ENCODE measurements around the gene CACNB2.
"Not testable (repeated sequence)": the region's sequence is repeated elsewhere in the genome, so short reads cannot be mapped to it uniquely, and the experiment has no call there.

The CACNB2 gene

GRCh38 chr10:18556522-18557147, 416.4 kb downstream of the CACNB2 start:
- peaks cover 6% of the 10 kb centered on the region; the same call in 1 of the 2 replicates for H3K36me3 ChIP-seq (ENCODE audit: insufficient read depth, low read length)
- H3K9ac ChIP-seq (ENCODE audit: low read depth, low read length) = no peak overlapping the region
- no peaks in the 10 kb centered on the region for H3K4me1 ChIP-seq (ENCODE audit: insufficient read depth, low read length)
- peaks cover 29% of the 10 kb centered on the region for H3K9me3 ChIP-seq (ENCODE audit: control insufficient read depth, insufficient read depth, low read length)

DNA sequence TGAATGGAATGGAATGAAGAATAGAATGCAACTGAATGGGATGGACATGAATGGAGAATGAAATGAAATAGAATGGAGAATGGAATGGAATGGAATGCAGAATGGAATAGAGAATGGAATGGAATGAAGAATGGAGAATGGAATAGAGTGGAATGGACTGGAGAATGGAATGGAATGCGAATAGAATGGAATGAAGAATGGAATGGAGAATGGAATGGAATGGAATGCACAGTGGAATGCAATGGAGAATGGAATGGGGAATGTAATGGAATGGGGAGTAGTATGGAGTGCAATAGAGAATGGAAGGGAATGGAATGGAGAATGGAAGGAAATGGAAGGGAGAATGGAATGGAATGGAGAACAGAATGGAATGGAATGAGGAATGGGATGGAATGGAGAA, 417.7 kb downstream of the CACNB2 start:
- H3K9me3 ChIP-seq (ENCODE audit: control insufficient read depth, insufficient read depth, low read length) = peaks cover 24% of the 10 kb centered on the region
- H3K36me3 ChIP-seq (ENCODE audit: insufficient read depth, low read length) = peaks cover 6% of the 10 kb centered on the region; the same call in 1 of the 2 replicates
- no peak overlapping the region for H3K9ac ChIP-seq (ENCODE audit: low read depth, low read length)
- no peaks in the 10 kb centered on the region for H3K4me1 ChIP-seq (ENCODE audit: insufficient read depth, low read length)

DNA sequence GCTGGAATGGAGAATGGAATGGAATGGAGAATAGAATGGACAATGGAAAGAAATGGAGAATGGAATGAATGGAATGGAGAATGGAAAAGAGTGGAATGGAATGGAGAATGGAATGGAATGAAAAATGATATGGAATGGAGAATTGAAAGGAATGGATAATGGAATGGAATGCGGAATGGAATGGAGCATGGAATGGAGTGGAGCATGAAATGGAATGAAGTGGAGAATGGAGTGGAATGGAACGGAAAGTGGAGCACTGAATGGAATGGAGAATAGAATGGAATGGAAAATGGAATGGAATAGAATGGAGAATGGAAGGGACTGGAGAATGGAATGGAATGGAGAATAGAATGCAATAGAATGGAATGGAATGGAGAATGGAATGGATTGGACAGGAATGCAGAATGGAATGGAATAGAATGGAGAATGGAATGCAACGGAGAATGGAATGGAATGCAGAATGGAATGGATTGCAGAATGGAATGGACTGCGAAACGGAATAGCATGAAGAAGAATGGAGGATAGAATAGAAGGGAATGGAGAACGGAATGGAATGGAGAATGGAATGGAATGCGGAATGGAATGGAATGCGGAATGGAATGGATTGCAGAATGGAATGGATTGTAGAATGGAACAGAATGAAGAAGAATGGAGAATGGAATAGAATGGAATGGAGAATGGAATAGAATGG, 421.8 kb downstream of the CACNB2 start:
- peaks cover 6% of the 10 kb centered on the region; the same call in 1 of the 2 replicates for H3K36me3 ChIP-seq (ENCODE audit: insufficient read depth, low read length)
- peaks cover 31% of the 10 kb centered on the region for H3K9me3 ChIP-seq (ENCODE audit: control insufficient read depth, insufficient read depth, low read length)
- H3K9ac ChIP-seq (ENCODE audit: low read depth, low read length) = no peak overlapping the region
- no peaks in the 10 kb centered on the region for H3K4me1 ChIP-seq (ENCODE audit: insufficient read depth, low read length)

GRCh38 chr10:18563003-18563726, 422.9 kb downstream of the CACNB2 start:
- peaks cover 29% of the 10 kb centered on the region for H3K9me3 ChIP-seq (ENCODE audit: control insufficient read depth, insufficient read depth, low read length)
- H3K9ac ChIP-seq (ENCODE audit: low read depth, low read length) = no peak overlapping the region
- peaks cover 3% of the 10 kb centered on the region; the same call in 1 of the 2 replicates for H3K36me3 ChIP-seq (ENCODE audit: insufficient read depth, low read length)

DNA sequence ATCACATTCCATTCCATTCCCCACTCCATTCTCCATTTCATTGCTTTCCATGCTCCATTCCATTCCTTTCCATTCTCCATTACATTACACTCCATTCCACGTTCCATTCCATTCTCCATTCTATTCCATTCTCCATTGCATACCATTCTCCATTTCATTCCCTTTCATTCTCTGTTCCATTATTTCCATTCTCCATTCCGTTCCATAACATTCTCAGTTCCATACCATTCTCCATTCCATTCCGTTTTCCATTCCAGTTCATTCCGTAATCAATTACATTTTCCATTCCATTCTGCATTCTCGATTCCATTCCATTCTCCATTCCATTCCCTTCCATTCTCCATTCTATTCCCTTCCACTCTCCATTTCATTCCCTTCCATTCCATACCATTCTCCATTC, 424.8 kb downstream of the CACNB2 start:
- no peaks in the 10 kb centered on the region for H3K4me1 ChIP-seq (ENCODE audit: insufficient read depth, low read length)
- peaks cover 33% of the 10 kb centered on the region for H3K9me3 ChIP-seq (ENCODE audit: control insufficient read depth, insufficient read depth, low read length)
- H3K36me3 ChIP-seq (ENCODE audit: insufficient read depth, low read length) = 0 out of 2 replicates have a peak, but pooled peaks cover 2% of the 10 kb centered on the region
- H3K9ac ChIP-seq (ENCODE audit: low read depth, low read length) = no peak overlapping the region

More at GRCh38 chr10:18563003-18563726, 422.9 kb downstream of the CACNB2 start:
- no peaks in the 10 kb centered on the region for H3K4me1 ChIP-seq (ENCODE audit: insufficient read depth, low read length)

- no peak overlapping the region for H3K9ac ChIP-seq (ENCODE audit: low read depth, low read length)
- no peaks in the 10 kb centered on the region for H3K4me1 ChIP-seq (ENCODE audit: insufficient read depth, low read length)
- H3K36me3 ChIP-seq (ENCODE audit: insufficient read depth, low read length) = no peaks in the 10 kb centered on the region
- H3K9me3 ChIP-seq (ENCODE audit: control insufficient read depth, insufficient read depth, low read length) = peaks cover 34% of the 10 kb centered on the region
Measured at GRCh38 chr10:18566177-18566576, 426.0 kb downstream of the CACNB2 start.

DNA sequence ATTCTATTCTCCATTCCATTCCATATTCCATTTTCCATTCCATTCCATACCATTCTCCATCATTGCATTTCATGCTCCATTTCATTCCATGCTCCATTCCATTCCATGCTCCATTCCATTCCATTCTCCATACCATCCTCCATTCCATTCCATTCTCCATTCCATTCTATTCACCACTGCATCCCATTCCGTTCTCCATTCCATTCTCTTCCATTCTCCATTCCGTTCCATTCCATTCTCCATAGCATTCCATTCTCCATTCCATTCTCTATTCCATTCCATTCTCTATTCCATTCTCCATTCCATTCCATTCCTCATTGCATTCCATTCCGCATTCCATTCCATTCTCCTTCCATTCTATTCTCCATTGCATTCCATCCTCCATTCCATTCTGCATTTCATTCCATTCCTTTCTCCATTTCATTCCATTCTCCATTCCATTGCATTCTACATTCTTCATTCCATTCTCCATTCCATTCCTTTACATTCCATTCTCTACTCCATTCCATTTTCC, 427.2 kb downstream of the CACNB2 start:
- H3K4me1 ChIP-seq (ENCODE audit: insufficient read depth, low read length) = no peaks in the 10 kb centered on the region
- H3K36me3 ChIP-seq (ENCODE audit: insufficient read depth, low read length) = no peaks in the 10 kb centered on the region
- H3K9ac ChIP-seq (ENCODE audit: low read depth, low read length) = no peak overlapping the region
- H3K9me3 ChIP-seq (ENCODE audit: control insufficient read depth, insufficient read depth, low read length) = peaks cover 34% of the 10 kb centered on the region

DNA sequence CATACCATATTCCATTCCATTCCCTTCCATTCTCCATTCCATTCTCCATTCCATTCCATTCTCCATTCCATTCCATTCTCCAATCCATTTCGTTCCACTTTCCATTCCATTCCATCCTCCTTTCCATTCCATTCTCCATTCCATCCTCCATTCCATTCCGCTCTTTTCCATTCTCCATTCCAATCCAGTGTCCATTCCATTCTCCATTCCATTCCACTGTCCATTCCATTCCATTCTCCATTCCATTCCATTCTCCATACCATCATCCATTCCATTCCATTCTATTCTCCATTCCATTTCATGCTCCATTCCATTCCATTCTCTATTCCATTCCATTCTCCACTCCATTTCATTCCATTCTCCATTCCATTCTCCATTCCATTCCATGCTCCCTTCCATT, 430.2 kb downstream of the CACNB2 start:
- H3K36me3 ChIP-seq (ENCODE audit: insufficient read depth, low read length); H3K9ac ChIP-seq (ENCODE audit: low read depth, low read length); H3K4me1 ChIP-seq (ENCODE audit: insufficient read depth, low read length): not testable (repeated sequence)
- peaks cover 30% of the 10 kb centered on the region for H3K9me3 ChIP-seq (ENCODE audit: control insufficient read depth, insufficient read depth, low read length)

GRCh38 chr10:18571076-18571475, 430.9 kb downstream of the CACNB2 start:
- Histone ChIP-seq H3K9me3 (ENCODE audit: control insufficient read depth, insufficient read depth, low read length) (peaks cover 26% of the 10 kb centered on the region), H3K36me3 (ENCODE audit: insufficient read depth, low read length) (no peaks in the 10 kb centered on the region), H3K9ac (ENCODE audit: low read depth, low read length) (no peak overlapping the region), H3K4me1 (ENCODE audit: insufficient read depth, low read length) (no peaks in the 10 kb centered on the region)

- peaks cover 26% of the 10 kb centered on the region for H3K9me3 ChIP-seq (ENCODE audit: control insufficient read depth, insufficient read depth, low read length)
- H3K9ac ChIP-seq (ENCODE audit: low read depth, low read length) = no peak overlapping the region
- H3K36me3 ChIP-seq (ENCODE audit: insufficient read depth, low read length) = no peaks in the 10 kb centered on the region; the same call in 1 of the 2 replicates
Measured at GRCh38 chr10:18571780-18572179, 431.6 kb downstream of the CACNB2 start.

DNA sequence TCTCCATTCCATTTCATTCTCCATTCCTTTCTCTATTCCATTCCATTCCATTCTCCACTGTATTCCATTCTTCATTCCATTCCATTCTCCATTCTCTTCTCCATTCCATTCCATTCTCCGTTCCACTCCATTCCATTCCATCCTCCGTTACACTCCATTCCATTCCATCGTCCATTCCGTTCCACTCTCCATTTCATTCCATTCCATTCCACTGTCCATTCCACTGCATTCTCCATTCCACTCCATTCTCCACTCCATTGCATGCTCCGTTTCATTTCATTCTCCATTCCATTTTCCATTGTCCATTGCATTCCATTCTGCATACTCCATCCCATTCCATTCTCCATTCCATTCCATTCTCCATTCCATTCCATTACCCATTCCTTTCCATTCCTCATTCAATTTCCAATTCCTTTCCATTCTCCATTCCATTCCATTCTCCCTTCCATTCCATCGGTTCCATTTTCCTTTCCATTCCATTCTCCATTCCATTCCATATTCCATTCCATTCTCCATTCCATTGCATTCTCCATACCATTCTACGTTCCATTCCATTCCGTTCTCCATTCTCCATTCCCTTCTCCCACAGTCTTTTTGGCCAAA, 432.8 kb downstream of the CACNB2 start:
- Histone ChIP-seq H3K36me3 (ENCODE audit: insufficient read depth, low read length) (no peaks in the 10 kb centered on the region; the same call in 1 of the 2 replicates), H3K9ac (ENCODE audit: low read depth, low read length) (no peak overlapping the region), H3K9me3 (ENCODE audit: control insufficient read depth, insufficient read depth, low read length) (peaks cover 26% of the 10 kb centered on the region), H3K4me1 (ENCODE audit: insufficient read depth, low read length) (no peaks in the 10 kb centered on the region)

More at GRCh38 chr10:18571780-18572179, 431.6 kb downstream of the CACNB2 start:
- H3K4me1 ChIP-seq (ENCODE audit: insufficient read depth, low read length) = no peaks in the 10 kb centered on the region

DNA sequence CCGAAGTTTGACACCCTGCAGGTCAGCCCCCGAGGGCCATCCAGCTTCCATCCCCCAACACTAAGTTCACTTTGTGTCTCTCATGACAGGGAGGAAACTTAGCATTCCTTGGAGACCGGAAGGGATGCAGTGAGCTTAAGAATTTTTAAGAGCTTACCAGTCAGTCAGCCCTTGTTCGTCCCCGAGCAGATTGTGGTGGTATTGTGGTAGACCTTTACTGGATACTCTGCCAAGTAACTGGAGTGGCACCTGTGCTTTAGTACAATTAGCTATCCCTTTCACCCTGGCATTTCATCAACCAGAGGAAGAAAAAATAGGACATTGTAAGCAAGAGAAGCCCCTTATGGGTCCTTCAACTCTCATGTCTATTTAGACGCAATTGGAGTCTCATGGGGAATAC, 436.4 kb downstream of the CACNB2 start:
- Histone ChIP-seq H3K36me3 (ENCODE audit: insufficient read depth, low read length) (peaks cover 11% of the 10 kb centered on the region; the same call in 1 of the 2 replicates), H3K9ac (ENCODE audit: low read depth, low read length) (no peak overlapping the region), H3K4me1 (ENCODE audit: insufficient read depth, low read length) (no peaks in the 10 kb centered on the region), H3K9me3 (ENCODE audit: control insufficient read depth, insufficient read depth, low read length) (peaks cover 12% of the 10 kb centered on the region)

DNA sequence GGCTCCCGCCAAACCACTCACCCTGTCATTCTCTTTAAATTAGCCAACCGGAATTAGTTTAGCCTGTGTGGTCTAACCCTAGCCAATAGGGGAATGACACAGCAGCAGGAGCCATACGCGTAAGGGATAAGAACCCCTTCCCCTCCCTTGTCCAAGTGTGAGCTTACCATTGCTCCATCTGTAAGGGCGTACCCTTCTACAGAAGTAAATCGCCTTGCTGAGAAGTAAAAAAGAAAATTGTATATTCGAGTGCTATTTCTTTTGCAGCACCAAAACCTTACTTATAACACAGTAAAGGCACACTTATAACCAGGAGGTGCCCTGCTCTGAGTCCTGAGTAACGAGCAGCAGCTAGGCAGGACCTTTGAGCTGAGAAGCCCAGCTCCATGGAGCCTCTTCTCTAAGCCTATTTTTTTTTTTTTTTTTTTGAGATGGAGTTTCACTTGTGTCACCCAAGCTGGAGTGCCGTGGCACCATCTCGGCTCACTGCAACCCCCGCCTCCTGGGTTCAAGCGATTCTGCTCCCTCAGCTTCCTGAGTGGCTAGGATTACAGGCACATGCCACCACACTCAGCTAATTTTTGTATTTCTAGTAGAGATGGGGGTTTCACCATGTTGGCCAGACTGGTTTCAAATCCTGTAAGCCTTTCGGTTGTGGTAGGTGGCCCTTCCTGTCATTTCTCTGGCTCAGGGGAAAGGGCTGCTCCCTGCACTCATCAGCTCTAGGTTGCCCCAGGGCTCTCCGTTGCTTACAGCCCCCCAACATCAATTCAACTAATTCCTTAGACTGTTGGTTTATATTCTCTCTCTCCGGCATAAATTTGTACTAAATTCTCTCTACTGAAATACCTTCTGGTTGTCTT, 437.8 kb downstream of the CACNB2 start:
- Histone ChIP-seq H3K4me1 (ENCODE audit: insufficient read depth, low read length) (no peaks in the 10 kb centered on the region), H3K36me3 (ENCODE audit: insufficient read depth, low read length) (peaks cover 11% of the 10 kb centered on the region; the same call in 1 of the 2 replicates), H3K9me3 (ENCODE audit: control insufficient read depth, insufficient read depth, low read length) (peaks cover 10% of the 10 kb centered on the region), H3K9ac (ENCODE audit: low read depth, low read length) (no peak overlapping the region)

Measured in ES-I3 (cell line).